CD4-positive, alpha-beta T cell treated with Interleukin-6 for 4 hours (primary cell): ENCODE data around the gene SCN2B.
"Not testable (repeated sequence)": the region's sequence is repeated elsewhere in the genome, so short reads cannot be mapped to it uniquely, and the experiment has no call there.

ENCODE experiments used
- DNase-seq: peaks from one replicate; pipeline ENCODE4 v3.0.0-alpha.2; 2020; ENCODE audit warnings: mixed read lengths

The SCN2B gene

GRCh38 chr11:118205606-118206378, 29.4 kb upstream of the SCN2B start:
- no peak for DNase-seq

DNA sequence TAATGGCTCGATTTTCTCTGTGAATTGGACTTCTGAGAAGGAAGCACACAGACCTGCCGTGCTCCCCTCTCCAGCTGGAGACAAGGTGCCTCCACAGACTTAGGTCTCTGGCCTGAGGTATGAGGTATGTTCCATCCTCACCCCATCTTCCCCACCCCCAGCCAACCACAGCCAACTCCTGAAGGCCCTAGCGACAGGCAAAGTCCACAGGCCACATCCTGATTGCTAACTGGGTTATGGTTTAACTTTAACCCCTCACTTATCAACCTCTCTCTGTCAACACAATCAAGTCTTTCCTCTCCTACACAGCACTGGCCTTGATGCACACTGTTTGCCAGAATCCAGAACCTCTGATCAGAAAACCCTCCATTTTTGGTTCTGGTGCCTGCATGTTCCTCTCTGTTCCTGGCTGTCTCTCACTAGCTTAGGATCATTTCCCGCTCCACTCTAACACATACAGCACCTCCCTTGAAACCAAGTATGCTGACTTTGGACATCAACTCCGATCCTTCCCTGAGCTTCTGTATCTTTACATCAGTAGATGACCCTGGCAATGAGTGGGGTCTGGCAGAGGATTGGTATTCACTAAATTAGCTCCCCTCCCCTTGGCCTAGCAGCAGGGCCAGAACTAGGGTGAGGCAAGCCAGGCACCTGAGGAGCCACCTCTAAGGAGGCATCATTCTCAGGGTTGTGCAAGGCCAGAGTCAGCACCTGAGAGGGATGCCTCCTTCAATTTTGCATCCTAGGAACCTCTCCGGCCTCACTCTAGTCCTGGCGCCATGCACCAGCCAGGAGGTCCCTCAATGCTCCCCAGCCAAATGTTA, 26.4 kb upstream of the SCN2B start:
- peak; percentile 73 for DNase-seq

DNA sequence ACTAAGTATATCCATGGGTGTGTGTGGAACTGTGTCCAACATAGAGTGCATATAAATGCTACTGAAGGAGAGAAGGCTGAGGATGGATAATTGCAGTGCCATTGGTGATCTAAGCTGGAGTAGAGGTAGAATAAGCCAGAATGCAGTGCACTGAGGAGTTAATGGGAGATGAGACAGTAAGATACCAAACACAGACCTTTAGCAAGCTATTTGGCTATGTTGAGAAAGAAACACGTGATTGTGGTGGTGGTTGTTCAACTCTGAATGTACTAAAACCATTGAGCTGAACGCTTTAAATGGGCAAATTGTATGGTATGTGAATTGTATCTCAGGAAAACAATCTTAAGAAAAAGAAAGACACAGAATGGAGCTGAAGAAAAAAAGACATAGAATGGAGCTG, 25.5 kb upstream of the SCN2B start:
- no peak for DNase-seq

- peak; percentile 23 for DNase-seq
Observed at GRCh38 chr11:118200901-118201680, 24.7 kb upstream of the SCN2B start.

GRCh38 chr11:118200497-118200896, 24.1 kb upstream of the SCN2B start:
- no peak for DNase-seq

DNA sequence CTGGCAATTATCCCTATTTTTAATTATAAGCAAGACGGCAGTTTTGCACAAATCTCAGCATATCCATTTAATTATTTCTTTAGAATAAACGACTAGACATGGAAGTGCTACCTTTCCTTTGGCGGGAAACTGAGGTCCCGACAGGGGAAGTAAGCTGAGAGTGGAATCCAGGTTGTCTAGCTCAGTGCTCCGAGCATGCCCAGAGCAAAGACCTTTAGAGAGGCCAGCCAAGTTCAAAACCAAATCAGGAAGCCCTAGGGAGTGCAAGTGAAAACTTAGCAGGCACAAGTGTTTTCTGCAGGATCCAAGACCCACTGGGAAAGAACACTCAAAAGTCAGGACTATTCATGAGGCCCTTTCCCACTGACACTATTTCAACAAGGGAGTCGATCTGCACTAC, 22.7 kb upstream of the SCN2B start:
- no peak for DNase-seq

DNA sequence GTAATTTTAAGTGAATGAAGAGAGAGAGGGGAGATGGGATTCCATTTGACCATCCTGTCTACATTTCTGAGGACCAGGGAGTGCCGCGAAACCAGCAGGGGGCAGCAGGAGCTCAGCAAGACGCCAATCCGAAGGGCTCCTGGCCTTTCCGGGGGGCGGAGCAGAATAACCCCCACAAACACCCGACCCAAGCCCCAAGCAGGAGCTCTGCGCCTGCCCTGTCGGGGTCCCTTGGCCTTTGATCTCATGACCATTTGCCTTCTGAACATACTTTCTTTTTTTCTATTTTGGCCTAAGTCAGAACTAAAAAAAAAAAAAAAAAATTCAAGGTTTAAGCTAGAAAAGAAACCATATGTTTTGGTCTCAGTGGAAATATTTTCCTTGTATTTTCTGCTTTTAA, 21.9 kb upstream of the SCN2B start:
- DNase-seq: peak; percentile 90

- no peak for DNase-seq
Observed at GRCh38 chr11:118194835-118195627, 18.6 kb upstream of the SCN2B start.

GRCh38 chr11:118193910-118194566, 17.6 kb upstream of the SCN2B start:
- DNase-seq: no peak

DNA sequence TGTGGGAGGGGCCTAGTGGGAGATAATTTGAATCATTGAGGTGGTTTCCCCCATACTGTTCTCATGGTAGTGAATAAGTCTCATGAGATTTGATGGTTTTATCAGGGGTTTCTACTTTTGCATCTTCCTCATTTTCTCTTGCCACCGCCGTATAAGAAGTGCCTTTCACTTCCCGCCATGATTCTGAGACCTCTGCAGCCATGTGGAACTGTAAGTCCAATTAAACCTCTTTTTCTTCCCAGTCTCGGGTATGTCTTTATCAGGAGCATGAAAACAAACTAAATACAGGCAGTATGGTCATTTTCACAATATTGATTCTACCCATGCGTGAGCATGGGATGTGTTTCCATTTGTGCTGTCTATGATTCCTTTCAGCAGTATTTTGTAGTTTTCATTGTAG, 16.4 kb upstream of the SCN2B start:
- DNase-seq: not testable (repeated sequence)

DNA sequence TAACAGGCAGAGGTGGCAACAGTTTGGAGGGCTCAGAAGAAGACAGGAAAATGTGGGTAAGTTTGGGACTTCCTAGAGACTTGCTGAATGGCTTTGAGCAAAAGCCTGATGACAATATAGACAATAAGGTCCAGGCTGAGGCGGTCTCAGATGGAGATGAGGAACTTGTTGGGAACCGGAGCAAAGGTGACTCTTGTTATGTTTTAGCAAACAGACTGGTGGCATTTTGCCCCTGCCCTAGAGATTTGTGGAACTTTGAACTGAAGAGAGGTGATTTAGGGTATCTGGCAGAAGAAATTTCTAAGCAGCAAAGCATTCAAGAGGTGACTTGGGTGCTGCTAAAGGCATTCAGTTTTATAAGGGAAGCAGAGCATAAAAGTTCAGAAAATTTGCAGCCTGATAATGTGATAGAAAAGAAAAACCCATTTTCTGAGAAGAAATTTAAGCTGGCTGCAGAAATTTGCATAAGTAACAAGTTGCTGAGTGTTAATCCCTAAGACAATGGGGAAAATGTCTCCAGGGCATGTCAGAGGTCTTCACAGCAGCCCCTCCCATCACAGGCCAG, 14.6 kb upstream of the SCN2B start:
- not testable (repeated sequence) for DNase-seq

GRCh38 chr11:118186346-118187107, 10.1 kb upstream of the SCN2B start:
- no peak for DNase-seq

DNA sequence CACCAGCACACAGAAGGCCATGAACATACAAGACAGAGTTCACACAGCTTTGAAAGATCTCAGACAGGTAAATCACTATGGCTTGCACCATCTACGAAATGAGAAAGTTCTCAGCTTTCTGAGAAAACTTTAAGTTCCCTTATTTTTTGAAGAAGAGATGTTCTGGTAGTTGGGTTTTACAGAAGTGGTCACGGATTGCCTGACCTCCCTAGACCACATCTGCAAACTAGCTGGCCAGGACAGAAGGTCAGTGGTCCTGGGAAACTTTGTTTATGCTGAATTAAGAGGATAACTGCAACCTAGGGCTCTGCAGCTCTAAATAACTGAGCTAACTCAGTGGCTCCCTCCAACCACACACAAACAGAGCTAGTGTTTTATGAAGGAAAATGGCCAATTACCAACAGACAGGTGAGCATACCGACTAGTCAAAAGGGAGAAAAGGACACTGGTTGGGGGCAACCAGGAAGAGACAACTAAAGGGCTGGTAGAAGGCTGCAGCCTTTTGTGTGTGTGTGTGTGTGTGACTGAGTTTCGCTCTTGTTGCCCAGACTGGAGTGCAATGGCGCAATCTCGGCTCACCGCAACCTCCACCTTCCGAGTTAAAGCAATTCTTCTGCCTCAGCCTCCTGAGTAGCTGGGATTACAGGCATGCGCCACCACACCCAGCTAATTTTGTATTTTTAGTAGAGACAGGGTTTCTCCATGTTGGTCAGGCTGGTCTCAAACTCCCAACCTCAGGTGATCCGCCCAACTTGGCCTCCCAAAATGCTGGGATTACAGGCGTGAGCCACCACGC, 8.5 kb upstream of the SCN2B start:
- DNase-seq: no peak

GRCh38 chr11:118183691-118184090, 7.3 kb upstream of the SCN2B start:
- not testable (repeated sequence) for DNase-seq

DNA sequence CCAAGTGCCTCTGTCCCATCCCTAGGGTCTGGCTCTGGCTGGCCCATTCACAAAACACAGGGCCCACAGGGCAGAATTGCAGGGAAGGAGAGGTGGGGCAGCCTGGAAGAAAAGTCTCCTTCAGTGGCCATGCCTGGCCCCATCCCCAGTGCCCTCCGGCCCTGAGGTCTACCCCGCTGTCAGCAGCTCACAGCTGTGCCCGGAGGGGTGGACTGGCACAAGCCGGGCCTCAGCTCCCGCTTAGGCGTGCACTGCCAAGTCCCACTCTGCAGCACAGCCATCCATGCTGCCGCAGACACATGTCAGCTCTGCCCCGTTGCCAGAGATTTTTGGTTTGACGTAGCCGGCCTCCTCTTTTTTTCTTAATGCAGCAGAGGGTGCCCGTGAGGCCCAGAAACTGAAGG, 3.9 kb upstream of the SCN2B start:
- no peak for DNase-seq

- no peak for DNase-seq
Observed at GRCh38 chr11:118176778-118177134, 317 bp upstream of the SCN2B start.

DNA sequence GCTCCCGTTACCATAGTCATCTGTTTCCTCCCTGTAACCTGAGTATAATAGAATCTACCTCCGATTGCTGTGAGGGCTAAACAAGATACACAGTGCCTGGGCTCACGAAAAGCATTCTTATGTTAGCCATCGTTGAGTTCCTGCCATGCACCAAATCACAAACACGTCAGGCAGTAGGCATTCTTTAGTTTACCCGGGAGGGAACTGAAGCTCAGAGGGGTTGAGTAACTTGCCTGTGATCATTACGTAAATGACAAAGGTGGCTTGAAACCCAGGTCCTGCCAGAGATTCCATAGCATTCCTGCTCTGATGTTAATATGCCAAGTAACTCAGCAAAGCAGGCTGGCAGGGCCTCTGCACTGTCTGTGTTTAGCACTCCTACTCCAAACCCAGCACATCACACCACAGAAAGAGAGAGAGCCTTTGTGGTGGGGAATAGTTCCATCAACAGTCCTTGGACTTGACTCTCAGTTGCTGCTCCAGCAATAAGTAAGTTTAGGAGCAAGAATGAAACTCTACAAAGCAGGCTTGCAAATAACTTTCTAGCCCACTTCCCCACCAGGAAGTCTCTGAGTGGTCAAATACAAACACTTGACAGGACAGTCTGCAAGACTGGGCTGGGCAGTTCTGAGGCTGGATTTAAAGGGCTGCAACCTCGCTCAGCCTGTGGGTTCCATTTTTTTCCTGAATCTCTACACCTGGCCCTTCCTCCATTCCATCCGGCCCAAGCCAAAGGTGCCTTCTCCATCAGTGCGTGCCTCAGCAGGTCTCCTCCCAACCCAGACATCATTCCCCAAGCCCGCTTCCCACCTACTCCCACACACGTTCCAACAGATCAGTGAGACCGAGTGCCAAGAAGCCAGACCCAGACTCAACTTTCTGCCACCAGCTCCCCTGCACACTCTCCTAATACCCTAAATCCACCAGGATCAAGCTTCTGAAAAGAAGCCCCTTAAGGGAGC, 1.1 kb downstream of the SCN2B start:
- no peak for DNase-seq

- no peak for DNase-seq
Observed at GRCh38 chr11:118174006-118174567, 2.4 kb downstream of the SCN2B start.
